BJ (cell line): Measurements from ENCODE around the gene SMYD3. TPM values are rescaled to one million over a fixed set of nuclear protein-coding genes. Genes with fewer than 3 reads are reported as not detected.

Source experiments
- CTCF ChIA-PET: fragments of 350-600 bp; formaldehyde crosslinking; extraction: SDS; loops from one replicate; lab custom pipeline; 2021; ENCODE audit warnings: antibody characterized with exemption, inconsistent platforms; lab: Yijun Ruan, JAX
- POLR2A ChIA-PET: fragments of 300-600 bp; sonication (Branson Sonifier 250); formaldehyde crosslinking; extraction: SDS; loops from one replicate; lab custom pipeline; 2021; ENCODE audit warnings: antibody characterized with exemption; lab: Charles Lee
- DNase-seq: peaks from one replicate; pipeline ENCODE4 v3.0.0-alpha.2; 2011; ENCODE audit warnings: low read depth
- H3K27me3 ChIP-seq: 2 replicates; pipeline ENCODE4 v1.6.0; 2011; ENCODE audit warnings: low read length; ENCODE audit not compliant: control insufficient read depth, insufficient read depth
- H3K36me3 ChIP-seq: 2 replicates; pipeline ENCODE4 v1.5.1; 2011; ENCODE audit warnings: low read length; ENCODE audit not compliant: control insufficient read depth, insufficient read depth
- H3K4me3 ChIP-seq: 2 replicates; pipeline ENCODE4 v1.5.1; 2011; ENCODE audit warnings: low read depth, mild to moderate bottlenecking, control low read depth, low read length
- CTCF ChIP-seq: IDR thresholded peaks from 2 replicates; pipeline ENCODE4 v1.5.1; 2011; ENCODE audit warnings: low read depth, mild to moderate bottlenecking, control low read depth, inconsistent platforms, low read length, moderate library complexity; ENCODE audit not compliant: insufficient read depth
- polyA plus RNA-seq: library from polyadenylated mRNA; depleted of rRNA; stranded (reverse); fragments of >200 nt; gene quantifications from 2 replicates; pipeline ENCODE4 v1.2.3, GENCODE V29; 2011

SMYD3 gene
- polyA plus RNA-seq, 1 experiment = 26.1 TPM

DNA sequence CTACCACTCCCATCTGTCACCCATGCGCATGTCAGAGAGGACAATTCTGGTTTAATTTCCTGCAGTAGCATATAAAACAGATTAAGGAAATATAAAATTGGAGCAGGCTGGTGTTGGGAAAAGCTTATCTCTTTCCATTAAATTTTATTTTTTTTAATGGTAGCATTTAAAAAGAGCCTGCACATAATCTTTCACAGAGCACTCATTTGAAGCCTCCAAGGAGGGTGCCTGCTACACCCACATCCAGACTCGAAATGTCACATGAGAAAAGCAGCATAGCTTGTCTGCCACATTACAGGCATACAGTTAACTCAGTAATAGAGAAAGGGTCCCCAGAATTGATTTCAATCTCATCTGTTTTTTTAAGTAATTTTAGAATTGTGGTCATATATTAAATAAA lies 753.3 kb downstream of the SMYD3 start:
- H3K4me3 ChIP-seq = no peak overlapping the region
- ChIA-PET CTCF (interaction anchor here (0.6 kb wide), 1 partner anchor 371 kb away, joined by 4 read pairs; no protein-coding TSS in a partner anchor), POLR2A (no interaction called here)
- H3K27me3 ChIP-seq = no peaks in the 10 kb centered on the region
- no peaks in the 10 kb centered on the region for H3K36me3 ChIP-seq
- TF ChIP-seq CTCF = no peak
- no peak for DNase-seq

- TF ChIP-seq CTCF = no peak
- no peak for DNase-seq
- Histone ChIP-seq H3K27me3 (no peaks in the 10 kb centered on the region), H3K4me3 (no peak overlapping the region), H3K36me3 (no peaks in the 10 kb centered on the region)
- POLR2A ChIA-PET = no interaction called here
- CTCF ChIA-PET = no interaction called here
These were observed 754.5 kb downstream of the SMYD3 start for GRCh38 chr1:245752561-245752960.

DNA sequence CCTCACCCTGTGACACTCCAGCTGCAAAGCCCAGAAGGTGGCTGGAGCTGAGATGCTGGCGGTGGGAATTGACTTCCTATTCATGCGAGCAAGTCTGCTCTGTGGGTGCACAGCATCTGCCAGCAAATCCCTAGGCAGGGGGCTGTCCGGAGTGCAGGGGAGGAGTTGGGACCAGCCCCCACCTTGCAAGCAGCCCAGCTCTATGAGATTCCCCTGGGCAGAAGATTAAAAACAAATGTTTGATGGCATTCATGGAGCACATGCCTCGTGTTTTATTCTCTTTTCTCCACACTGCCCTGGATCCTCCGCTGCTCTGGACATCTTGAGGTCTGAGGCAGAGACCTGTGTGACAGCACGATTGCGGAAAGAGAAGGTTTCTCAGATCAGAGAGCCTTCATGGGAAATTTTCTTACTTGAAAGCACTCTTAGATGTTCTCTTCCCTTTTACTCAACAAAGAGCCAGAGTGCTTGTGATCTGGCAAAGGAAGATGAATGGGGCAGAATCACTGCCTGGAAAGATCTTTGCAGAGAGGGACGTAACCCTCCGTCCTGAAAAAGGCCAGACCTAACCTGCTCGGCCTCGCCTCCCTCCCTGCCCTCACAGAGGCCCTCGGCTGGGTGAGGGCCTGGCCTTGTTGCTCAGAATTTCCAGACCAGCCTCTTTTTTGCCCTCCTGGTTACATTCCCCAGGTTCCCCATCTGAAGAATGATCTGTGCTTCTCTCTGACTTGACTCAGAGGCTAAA lies 755.2 kb downstream of the SMYD3 start:
- POLR2A ChIA-PET = interaction anchor here (0.8 kb wide), 1 partner anchor 218 kb away, joined by 3 read pairs; no protein-coding TSS in a partner anchor
- no peak for DNase-seq
- Histone ChIP-seq H3K27me3 (no peaks in the 10 kb centered on the region), H3K4me3 (no peak overlapping the region), H3K36me3 (no peaks in the 10 kb centered on the region)
- TF ChIP-seq CTCF = no peak
- CTCF ChIA-PET = interaction anchor here (0.8 to 1.1 kb wide), 2 partner anchors 27 to 40 kb away, joined by 3 to 4 read pairs; no protein-coding TSS in a partner anchor

- ChIA-PET CTCF (interaction anchor here (0.8 to 1.1 kb wide), 2 partner anchors 28 to 40 kb away, joined by 3 to 4 read pairs; no protein-coding TSS in a partner anchor), POLR2A (interaction anchor here (0.5 to 0.8 kb wide), 2 partner anchors 50 to 219 kb away, joined by 3 to 4 read pairs; no protein-coding TSS in a partner anchor)
- Histone ChIP-seq H3K4me3 (no peak overlapping the region), H3K27me3 (no peaks in the 10 kb centered on the region), H3K36me3 (no peaks in the 10 kb centered on the region)
- no peak for TF ChIP-seq CTCF
- peak; percentile 56 for DNase-seq
These were observed 756.0 kb downstream of the SMYD3 start for GRCh38 chr1:245751116-245751515.

DNA sequence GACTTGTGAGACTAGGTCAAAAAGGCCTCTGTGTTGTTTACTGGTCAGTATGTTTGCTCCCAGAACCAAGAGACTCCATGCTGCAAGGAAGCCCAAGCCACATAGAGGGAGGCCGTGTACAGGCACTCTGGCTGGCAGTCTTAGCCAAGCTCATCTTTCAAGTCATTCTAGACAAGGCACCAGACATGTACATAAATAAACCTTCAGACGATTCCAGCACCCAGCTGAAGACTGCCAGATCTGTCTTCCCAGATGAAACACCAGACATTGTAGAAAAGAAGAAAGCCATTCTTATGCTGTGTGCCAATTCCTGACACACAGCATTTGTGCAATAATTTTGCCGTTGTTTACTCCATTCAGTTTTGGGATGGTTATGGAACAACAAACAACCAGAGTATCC lies 756.8 kb downstream of the SMYD3 start:
- no peak for TF ChIP-seq CTCF
- POLR2A ChIA-PET = no interaction called here
- CTCF ChIA-PET = interaction anchor here (1.1 kb wide), 1 partner anchor 39 kb away, joined by 4 read pairs; no protein-coding TSS in a partner anchor
- no peak for DNase-seq
- Histone ChIP-seq H3K27me3 (no peaks in the 10 kb centered on the region), H3K4me3 (no peak overlapping the region), H3K36me3 (no peaks in the 10 kb centered on the region)
